ENCODE measurements around the gene ADH1C. TPM values are rescaled to one million over a fixed set of nuclear protein-coding genes. Genes with fewer than 3 reads are reported as not detected.
"Not testable (repeated sequence)": the region's sequence is repeated elsewhere in the genome, so short reads cannot be mapped to it uniquely, and the experiment has no call there.

ADH1C gene
- total RNA-seq, 1 experiment from 2014 or later = not detected

- H3K27ac Mint-ChIP-seq = no peak overlapping the region
- H3K36me3 Mint-ChIP-seq (ENCODE audit: insufficient read depth in 1 of 3, low read depth in 3 of 3) = peaks cover 0 to 20% (median 8%) of the 10 kb centered on the region in 3 experiments; a peak in 6 of 7 replicates
- WGBS (ENCODE audit: extremely low coverage, insufficient read length, low lambda C conversion rate) = no CpG with 5 or more reads among the region's 1 CpG
- no peak for DNase-seq
- H3K27ac ChIP-seq (ENCODE audit: insufficient read length, low read depth, low read length) = no peak overlapping the region
- H4K20me1 ChIP-seq (ENCODE audit: control insufficient read depth, insufficient read depth, insufficient read length) = no peaks in the 10 kb centered on the region
- H3K4me1 ChIP-seq (ENCODE audit: insufficient read depth, low read length) = no peaks in the 10 kb centered on the region
- H3K4me3 Mint-ChIP-seq = no peak overlapping the region
- no peak overlapping the region for H3T11ph ChIP-seq (ENCODE audit: low read length)
- no peaks in the 10 kb centered on the region for H3K27me3 Mint-ChIP-seq (ENCODE audit: low read depth)
- H3K14ac ChIP-seq (ENCODE audit: insufficient read depth, low read length) = no peak overlapping the region
- H3K4me1 Mint-ChIP-seq = no peaks in the 10 kb centered on the region
- no peak overlapping the region for H2AK5ac ChIP-seq (ENCODE audit: insufficient read length, low read length)
- H3K9me3 Mint-ChIP-seq = peaks cover 35 to 49% of the 10 kb centered on the region in 2 experiments
- no peak for TF ChIP-seq CTCF (conservative IDR thresholded peaks at IDR 0.05)
- no peak overlapping the region for H3K18ac ChIP-seq (ENCODE audit: insufficient read length, low read depth, low read length)
- no peaks in the 10 kb centered on the region for H3K9me3 ChIP-seq (ENCODE audit: control insufficient read depth, low read depth, low read length)
- H2BK20ac ChIP-seq (ENCODE audit: low read depth, low read length, poor library complexity, severe bottlenecking) = no peak overlapping the region
- no peaks in the 10 kb centered on the region for H3K79me2 ChIP-seq (ENCODE audit: insufficient read depth, low read length)
- H3K23me2 ChIP-seq (ENCODE audit: insufficient read length, low read depth, low read length, poor library complexity, severe bottlenecking) = no peaks in the 10 kb centered on the region
- no peak overlapping the region for H2BK120ac ChIP-seq (ENCODE audit: low read depth, low read length, poor library complexity, severe bottlenecking)
- no peak overlapping the region for H3K56ac ChIP-seq (ENCODE audit: insufficient read length, low read depth, low read length)
- H2BK12ac ChIP-seq (ENCODE audit: insufficient read length, low read depth, low read length) = no peak overlapping the region
- H2AFZ ChIP-seq (ENCODE audit: low read length) = no peak overlapping the region
- H3K9ac ChIP-seq (ENCODE audit: extremely low read depth, insufficient read length, low read length) = no peak overlapping the region
- H3K23ac ChIP-seq (ENCODE audit: insufficient read length, low read depth, low read length) = no peak overlapping the region
- H3K4me2 ChIP-seq (ENCODE audit: insufficient read depth, insufficient read length, low read length) = no peak overlapping the region
- H3K27me3 ChIP-seq (ENCODE audit: insufficient read depth, low read length) = no peaks in the 10 kb centered on the region
- H2BK5ac ChIP-seq (ENCODE audit: insufficient read length, low read length) = no peak overlapping the region
- no peak overlapping the region for H4K5ac ChIP-seq (ENCODE audit: insufficient read length, low read depth, low read length)
- H3K79me1 ChIP-seq (ENCODE audit: insufficient read depth, low read depth, low read length, poor library complexity, severe bottlenecking) = no peaks in the 10 kb centered on the region
- H3K4ac ChIP-seq (ENCODE audit: low read depth, low read length) = no peak overlapping the region
- no peak overlapping the region for H2BK15ac ChIP-seq (ENCODE audit: low read depth, low read length)
- H4K8ac ChIP-seq (replicated peaks; ENCODE audit: insufficient read length, low read depth, low read length) = no peak overlapping the region
- H4K91ac ChIP-seq (ENCODE audit: insufficient read length, low read depth, low read length) = no peak overlapping the region
Observed at GRCh38 chr4:99356992-99357391, 4.4 kb upstream of the ADH1C start.

GRCh38 chr4:99356149-99356548, 3.6 kb upstream of the ADH1C start:
- not testable (repeated sequence) for H3K79me2 ChIP-seq (ENCODE audit: insufficient read depth, low read length); H3K18ac ChIP-seq (ENCODE audit: insufficient read length, low read depth, low read length); H3K56ac ChIP-seq (ENCODE audit: insufficient read length, low read depth, low read length); H3K4me3 Mint-ChIP-seq; H3K9me3 ChIP-seq (ENCODE audit: control insufficient read depth, low read depth, low read length); H3K14ac ChIP-seq (ENCODE audit: insufficient read depth, low read length); H2BK20ac ChIP-seq (ENCODE audit: low read depth, low read length, poor library complexity, severe bottlenecking); H2BK120ac ChIP-seq (ENCODE audit: low read depth, low read length, poor library complexity, severe bottlenecking); H3K27me3 ChIP-seq (ENCODE audit: insufficient read depth, low read length); H3K4me2 ChIP-seq (ENCODE audit: insufficient read depth, insufficient read length, low read length); H3K4me1 ChIP-seq (ENCODE audit: insufficient read depth, low read length); H2AK5ac ChIP-seq (ENCODE audit: insufficient read length, low read length); H3K79me1 ChIP-seq (ENCODE audit: insufficient read depth, low read depth, low read length, poor library complexity, severe bottlenecking); H3K4ac ChIP-seq (ENCODE audit: low read depth, low read length); H4K8ac ChIP-seq (replicated peaks; ENCODE audit: insufficient read length, low read depth, low read length); H2AFZ ChIP-seq (ENCODE audit: low read length); H3K4me1 Mint-ChIP-seq; H3K27ac ChIP-seq (ENCODE audit: insufficient read length, low read depth, low read length); H2BK5ac ChIP-seq (ENCODE audit: insufficient read length, low read length); H4K91ac ChIP-seq (ENCODE audit: insufficient read length, low read depth, low read length); H3T11ph ChIP-seq (ENCODE audit: low read length); H4K20me1 ChIP-seq (ENCODE audit: control insufficient read depth, insufficient read depth, insufficient read length); H3K27me3 Mint-ChIP-seq (ENCODE audit: low read depth); H2BK15ac ChIP-seq (ENCODE audit: low read depth, low read length); H4K5ac ChIP-seq (ENCODE audit: insufficient read length, low read depth, low read length); H3K9ac ChIP-seq (ENCODE audit: extremely low read depth, insufficient read length, low read length); H3K23ac ChIP-seq (ENCODE audit: insufficient read length, low read depth, low read length); H2BK12ac ChIP-seq (ENCODE audit: insufficient read length, low read depth, low read length); H3K27ac Mint-ChIP-seq; DNase-seq; H3K23me2 ChIP-seq (ENCODE audit: insufficient read length, low read depth, low read length, poor library complexity, severe bottlenecking)
- Mint-ChIP-seq H3K9me3 (peaks cover 35 to 49% of the 10 kb centered on the region in 2 experiments), H3K36me3 (ENCODE audit: insufficient read depth in 1 of 3, low read depth in 3 of 3) (peaks cover 0 to 20% (median 8%) of the 10 kb centered on the region in 3 experiments; a peak in 6 of 7 replicates)
- WGBS (ENCODE audit: extremely low coverage, insufficient read length, low lambda C conversion rate) = no CpG with 5 or more reads among the region's 10 CpGs
